HG02623 (cell line): ENCODE results near the gene USF1.
A peak's percentile ranks its signal among the peaks of the same experiment; 100 is the strongest.

ENCODE experiments used
- ATAC-seq: cut with Tn5 transposase; IDR thresholded peaks from one replicate; pipeline ENCODE4 v1.9.1; 2021; ENCODE audit warnings: moderate library complexity; ENCODE audit not compliant: unreplicated experiment

USF1 gene, protein sequence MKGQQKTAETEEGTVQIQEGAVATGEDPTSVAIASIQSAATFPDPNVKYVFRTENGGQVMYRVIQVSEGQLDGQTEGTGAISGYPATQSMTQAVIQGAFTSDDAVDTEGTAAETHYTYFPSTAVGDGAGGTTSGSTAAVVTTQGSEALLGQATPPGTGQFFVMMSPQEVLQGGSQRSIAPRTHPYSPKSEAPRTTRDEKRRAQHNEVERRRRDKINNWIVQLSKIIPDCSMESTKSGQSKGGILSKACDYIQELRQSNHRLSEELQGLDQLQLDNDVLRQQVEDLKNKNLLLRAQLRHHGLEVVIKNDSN

DNA sequence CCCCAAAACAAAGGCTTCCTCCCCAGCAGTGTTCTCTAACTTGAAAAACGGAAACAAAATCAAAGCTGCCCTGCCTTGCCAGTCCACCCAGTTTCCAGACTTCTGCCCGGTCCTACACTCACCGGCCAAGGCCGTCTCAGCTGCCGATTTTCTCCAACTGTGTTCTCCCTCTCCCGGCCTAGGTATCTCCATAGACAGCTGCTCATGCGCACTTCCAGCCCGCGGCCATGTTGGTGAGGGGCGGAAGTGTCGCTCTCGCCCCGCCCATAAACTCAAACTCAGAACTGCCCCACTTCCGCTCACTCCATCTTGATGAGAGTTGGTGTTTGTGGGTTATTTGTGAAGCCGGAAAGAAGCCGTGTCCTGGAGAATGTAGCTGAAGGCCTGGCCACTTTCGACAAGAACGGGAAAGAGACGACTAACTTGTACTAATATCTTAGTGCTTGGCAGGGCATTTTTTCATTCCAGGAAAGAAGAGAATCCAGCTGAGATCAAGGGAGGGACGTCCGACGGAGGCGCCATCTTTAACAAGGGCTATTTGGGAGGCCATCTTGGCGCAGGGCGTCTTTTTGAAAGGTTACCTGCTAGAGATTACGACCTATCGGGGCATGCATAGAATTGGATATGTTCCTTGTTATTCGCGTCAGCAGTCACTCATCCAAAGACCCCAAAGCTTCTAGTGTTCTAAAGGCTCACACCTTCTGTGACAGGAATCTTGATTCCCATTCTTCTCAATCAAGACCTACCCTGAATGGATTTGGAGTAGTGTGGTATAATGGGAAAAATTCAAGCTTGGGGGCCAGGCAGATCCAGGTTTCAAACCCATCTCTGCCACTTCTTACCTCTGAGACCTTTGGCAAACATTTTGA, at the start of gene USF1:
Gene USF1, minus strand, starts transcription at position 242 of the 869 bp plus-strand sequence. CDS start 2,702 bp downstream, outside the sequence.
- peak; percentile 61 for ATAC-seq

DNA sequence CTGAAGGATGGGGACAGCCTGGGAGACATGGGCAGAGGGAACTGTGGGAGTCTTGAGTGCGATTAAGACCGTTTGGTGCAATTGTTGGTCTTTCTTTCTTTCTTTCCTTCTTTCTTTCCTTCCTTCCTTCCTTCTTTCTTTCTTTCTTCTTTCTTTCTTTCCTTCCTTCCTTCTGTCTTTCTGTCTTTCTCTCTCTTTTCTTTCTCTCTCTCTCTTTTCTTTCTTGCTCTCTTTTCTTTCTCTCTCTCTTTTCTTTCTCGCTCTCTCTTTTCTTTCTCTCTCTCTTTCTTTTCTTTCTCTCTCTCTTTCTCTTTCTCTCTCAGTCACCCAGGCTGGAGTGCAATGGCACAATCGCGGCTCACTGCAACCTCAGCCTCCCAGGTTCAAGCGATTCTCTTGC, 49.5 kb upstream of the USF1 start:
- ATAC-seq, result no peak

DNA sequence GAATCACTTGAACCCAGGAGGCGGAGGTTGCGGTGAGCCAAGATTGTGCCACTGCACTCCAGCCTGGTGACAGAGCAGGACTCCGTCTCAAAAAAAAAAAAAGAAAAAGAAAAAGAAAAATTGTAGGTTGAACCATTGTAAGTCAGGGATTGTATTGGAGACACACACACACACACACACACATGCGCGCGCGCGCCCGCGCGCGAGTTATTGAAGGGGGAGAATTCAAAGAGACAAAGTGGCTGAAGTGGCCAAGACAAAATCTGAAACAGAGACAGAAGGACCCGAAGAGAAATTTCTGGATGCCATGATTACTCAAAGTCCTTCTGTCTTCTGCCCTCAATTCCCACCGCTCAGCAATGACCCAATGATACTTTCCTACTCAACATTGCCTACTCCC, 48.7 kb upstream of the USF1 start:
- no peak for ATAC-seq

DNA sequence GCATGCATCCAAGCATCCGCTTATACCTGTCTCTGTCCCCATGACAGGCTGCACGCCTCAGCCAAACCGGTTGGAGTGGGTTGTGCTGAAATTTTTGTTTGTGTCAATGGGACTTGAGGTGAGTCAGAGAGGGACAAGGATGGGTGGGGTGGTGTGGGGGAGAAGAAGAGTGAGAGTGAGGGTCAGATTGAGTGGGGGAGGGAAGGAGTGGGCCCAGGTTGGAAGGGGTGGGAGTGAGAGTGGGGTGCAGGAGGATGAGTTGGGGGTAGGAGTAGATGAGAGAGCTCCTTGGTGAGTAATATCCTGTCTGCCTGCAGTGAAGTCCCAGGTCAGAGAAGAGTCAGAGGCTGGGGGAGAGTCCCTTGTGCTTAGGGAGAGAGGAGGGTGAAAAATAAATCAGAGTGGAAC, 46.8 kb upstream of the USF1 start:
- no peak for ATAC-seq

DNA sequence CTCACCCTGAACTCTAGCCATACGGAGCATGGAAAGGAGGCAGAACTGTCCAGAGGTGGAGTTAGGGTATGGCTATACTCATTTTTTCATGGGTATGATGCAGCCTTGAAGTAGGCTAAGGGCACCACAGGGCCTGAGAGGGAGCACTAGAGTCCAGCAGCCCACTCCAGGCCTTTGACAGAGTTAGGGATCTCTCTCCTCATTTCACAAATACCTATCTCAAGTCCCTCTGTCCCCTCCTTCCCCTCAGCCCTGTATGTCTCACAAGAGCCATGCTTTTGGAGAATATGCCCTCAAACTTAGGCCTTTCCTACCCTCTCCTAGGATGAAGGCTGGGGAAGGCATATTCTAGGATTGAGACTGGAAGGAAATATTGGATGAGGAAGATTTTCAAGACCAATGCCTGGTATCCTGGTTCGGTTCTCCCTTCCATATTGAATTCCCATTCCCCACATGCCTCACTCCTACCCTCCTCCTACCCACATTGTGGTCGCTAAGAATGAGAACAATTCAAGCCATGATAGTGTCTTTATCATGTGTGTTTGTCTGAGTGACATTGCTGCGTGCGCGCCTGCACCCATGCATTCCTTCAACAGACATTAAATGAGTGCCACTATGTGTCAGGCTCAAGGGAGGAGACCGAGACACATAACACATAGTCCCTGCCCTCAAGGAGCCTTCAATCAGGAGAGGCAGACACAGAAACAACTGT, 46.2 kb upstream of the USF1 start:
- no peak for ATAC-seq

DNA sequence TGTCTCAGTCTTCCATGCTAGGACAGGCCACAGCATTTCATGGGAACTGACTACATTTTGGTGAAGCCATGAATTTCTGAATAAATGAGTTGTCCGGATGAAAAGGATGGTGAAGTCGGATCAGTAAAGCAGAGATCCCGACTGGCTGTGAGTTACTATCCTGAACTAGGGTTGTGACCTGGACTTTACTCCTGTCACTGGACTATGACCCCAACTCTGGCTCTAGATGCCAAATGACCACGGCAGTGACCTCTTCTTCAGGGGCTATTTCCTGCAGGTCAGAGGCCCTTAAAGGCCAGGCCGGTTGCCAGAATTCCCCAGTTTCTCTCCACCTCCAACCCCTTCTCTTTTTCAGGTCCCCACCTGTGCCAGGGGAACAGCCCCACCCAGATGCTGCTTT, 45.3 kb upstream of the USF1 start:
- no peak for ATAC-seq

DNA sequence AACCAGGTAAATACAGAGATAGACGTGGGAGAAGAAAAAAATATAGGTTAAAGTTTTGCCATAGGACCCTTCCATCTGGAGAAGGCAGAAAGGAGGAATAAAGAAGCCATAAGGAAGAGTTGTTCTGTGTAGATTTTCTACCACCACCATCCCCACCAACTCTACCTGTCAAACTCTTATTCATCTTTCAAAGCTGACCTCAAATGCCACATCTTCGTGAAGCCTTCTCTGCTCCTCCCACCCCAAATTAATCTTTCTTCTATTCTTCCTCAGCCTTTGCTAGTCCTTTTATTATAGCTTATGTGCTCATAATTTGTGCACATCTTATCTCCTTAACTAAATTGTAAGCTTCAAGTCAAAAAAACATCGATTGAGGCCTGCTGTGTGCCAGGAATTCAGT, 44.8 kb upstream of the USF1 start:
- ATAC-seq, result no peak

DNA sequence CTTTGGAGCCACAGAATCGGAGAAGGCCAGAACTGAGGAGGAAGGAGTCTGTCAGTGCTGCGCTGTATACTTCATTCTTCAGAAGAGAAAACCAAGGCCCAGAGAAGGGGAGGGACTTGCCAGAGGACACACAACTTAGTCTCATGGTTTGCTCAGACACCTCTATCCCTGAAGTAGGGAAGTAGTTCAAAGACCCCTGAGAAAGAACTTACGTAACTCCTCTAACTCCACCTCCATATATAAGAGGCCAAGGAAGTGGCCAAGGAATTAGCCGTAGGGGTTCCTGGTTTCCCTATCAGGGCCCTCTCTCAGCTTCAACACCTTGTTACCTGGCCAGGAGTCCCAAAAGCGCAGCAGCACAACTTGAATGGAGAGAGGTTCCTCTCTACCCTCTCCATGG, 44.2 kb upstream of the USF1 start:
- no peak for ATAC-seq

DNA sequence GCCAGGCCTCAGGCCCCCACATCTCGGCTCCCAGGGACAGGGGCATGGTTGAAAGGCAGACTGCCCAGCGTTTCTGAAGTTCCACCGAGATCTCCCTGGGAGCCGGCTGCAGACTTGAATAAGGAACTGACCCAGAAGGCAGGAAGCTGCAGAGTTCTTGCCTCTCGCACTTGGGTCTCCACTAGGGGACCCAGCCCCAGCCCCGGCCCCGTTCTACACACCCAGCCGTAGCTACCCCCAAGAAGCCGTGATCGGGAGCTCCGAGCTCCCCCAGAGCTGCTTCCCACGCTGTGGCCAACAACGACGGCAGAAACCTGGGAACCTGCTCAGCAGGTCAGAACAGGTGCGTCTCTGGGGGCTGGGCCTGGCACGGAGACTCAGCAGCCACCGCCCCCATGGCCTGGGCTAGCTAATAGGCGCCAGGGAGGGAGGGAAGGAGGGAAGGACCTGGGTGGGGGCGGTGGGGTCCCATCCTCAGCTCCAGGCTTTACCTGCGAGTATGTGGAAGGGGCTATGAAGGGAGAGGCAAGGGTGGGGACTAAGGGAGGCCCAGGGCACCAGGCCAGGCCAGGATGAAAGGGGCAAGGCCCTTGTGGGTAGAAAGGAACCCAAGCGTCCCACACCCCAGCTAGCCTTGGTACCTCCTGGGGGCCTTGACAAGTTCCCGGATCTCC, 43.6 kb upstream of the USF1 start, which contains the start of gene NECTIN4:
Gene NECTIN4, minus strand, starts transcription at position 308 of the 674 bp plus-strand sequence. Its CDS starts 262 bp downstream, at position 46.
- no peak for ATAC-seq

DNA sequence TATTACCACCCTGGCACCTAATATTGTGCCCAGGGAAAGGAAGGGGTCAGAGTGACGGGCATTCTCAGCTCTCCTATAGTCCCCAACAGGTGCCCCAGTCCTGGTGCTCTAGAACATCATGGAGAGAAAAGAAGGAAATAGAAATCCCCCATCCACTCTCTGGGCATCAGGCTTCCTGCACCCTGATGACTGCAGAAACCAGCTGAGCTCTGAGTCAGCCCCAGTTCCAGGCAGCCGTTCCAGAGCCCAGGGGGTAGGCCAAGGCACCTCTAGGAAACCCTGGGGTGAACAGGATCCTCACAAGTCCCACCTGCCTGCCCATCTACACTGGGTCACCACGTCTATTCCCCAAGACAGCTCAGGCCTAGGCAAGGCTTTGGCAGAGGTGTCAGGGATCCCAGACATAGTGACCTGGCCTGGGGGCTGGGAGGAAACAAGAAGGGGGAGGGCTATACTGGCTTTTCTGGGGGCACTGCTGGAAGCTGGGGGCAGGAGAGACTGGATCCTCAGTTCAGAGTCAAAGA, 42.9 kb upstream of the USF1 start:
- ATAC-seq, result no peak

DNA sequence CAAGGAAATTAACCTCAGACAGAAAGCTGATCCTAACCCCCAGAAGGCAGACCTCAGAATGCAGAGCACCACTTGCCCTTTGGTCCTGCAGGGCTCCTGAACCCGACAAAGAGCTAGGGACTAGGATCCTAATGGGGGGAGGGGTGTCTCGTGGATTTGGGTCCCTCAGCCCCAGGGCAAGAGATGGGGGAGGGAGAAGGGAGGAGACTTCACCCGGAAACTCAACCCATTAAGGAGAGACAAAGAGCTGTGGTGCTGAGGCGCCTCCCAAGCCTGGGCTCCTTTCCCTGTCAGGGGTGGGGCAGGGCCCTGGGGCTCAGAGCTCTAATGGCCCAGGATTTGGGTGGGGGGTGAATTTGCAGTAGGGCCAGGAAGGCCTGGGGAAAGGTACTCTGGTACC, 40.7 kb upstream of the USF1 start:
- ATAC-seq, result no peak

DNA sequence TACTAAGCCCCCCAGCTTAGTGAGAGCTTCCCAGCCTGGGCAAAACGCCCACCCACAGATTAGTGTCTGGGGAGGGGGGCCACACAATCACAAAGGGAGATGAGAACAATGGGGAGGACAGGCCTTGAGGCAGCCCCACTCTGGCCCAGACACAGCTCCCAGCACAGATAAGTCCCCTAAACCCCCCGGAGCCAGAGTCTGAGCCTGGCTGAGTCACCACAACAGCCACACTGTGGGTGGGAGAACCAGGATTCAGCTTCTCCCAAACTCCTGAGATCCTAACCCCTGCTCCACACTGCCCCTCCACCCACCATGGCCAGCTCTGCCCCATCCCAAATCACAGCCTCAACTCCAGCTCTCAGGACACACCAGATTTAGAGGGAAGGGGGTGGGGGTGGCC, 39.4 kb upstream of the USF1 start:
- ATAC-seq, result no peak

DNA sequence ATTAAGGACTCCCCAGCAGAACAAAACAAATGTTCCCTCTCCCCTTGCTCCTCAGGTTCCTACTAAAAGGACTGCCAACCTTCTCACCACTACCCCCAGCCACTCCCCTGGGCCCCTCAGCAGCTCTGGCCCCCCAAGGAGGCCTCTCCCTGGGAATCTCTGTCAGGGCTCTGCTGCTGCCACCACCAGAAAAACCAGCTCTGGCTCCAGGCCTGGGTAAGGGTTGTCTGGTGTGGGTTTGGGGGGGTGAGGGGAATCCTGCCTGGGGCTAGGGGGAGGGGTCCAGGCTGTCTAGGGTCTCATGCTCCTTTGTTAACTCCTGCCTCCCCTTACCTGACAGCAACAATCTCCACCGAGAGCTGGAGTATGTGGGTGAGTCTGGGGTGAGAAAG, 38.8 kb upstream of the USF1 start:
- ATAC-seq, result no peak

DNA sequence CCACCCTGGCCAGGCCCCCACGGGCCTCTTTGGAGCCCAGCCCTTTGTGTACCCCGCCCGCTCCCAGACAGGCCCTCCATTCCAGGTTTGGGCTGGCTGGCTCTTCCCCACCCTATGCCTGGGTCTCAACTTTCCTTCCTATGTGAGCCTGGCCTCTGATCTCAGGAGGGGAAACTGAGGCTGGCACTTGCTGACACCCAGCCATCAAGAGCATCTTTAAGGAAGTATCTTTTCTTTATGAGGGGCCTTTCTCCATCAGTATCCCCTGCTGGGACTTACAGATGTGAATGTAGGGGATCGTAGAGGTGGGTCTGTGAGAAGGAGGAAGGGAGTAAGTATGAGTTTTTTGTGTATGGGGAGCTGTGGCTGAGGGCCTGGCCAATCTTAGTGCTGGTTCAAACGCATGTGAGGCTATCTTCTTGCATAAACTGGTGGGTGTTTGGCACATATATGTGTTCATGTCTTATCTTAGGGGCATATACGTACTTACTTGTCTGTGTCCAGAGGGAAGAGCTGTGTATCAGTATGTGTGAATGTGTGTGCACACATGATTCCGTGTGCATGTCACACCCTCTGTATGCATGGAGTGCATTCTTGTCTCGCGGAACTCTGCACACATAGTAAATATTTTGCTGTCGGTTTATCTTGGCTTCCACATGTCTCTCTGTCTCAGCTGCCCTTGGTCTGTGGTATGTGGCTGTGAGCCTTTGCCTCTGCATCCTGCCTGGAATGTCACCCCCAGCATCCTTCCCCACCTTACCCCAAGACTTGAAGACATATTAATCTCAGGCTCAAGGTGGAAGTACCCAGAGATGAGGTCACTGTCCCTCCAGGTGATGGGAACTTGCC, 38.2 kb upstream of the USF1 start:
- no peak for ATAC-seq

DNA sequence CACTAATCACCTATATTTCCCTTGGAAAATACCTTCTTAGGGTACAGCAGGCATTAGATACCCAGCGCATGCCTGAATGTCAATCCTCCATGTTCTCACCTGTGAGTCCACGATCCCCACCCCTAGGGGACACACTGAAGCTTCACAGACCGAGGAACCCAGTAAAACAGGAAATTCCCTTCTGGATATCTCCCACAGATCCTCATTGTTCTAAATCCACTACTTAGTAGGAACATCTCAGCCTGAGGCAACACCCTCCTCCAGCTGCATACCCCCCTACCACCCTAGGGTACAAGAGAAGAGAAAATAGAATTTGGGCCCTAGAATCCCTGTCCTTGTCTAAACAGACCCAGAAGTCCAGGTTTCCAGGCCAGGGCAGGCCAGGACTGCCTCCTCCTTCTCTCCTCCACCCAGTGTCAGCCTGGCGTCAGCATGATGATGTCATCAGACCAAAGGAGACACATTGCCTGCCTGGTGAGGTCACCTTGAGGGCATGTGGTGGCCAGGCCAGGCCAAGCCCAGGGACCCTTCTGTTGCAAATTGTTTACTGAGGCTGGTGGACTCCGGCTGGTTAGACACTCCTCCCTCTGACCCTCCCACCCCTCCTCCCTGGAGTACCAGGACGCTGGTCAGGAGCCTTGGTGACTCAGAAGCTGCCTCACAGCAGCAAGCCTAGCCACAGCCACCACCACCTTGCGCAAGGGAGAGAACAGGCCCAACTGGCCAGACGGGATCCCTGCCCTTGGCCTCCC, 37.4 kb upstream of the USF1 start:
- no peak for ATAC-seq

DNA sequence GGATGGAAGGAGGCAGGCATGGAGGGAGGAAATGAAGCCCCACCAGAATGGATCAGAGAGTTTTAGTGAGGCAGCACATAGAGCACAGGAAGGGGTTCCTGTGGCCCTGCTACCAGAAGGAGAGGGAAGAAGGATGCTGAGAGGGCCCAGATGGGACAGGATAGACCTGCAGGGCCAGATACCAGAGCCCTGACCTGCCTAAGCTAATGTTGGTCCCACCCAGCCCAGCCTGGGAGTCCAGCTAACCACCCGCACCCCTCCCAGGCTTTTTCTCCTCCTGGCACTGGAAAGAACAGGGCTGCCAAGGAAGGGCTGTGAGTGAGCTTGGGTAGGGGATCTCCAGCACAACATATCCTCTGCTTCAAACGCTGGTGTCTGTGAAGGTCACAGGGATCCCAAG, 36.7 kb upstream of the USF1 start:
- ATAC-seq, result no peak

DNA sequence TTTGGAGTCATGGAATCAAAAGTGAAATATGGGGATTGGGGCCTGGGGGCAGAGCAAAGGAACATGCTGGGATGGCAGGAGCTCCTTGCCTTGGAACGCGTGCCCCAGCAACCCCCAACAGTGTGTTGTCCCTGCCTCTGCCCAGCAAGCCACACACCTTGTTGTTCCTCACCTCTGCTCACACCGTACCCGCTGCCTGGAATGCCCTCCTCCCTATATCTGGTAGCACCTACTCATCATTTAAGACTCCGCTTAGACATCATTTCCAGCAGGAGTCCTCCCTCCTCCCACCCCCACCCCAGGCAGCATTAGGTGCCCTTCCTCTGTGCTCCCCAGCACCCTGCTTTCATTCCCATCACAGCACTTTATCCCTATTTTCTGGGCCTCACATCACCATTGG, 35.7 kb upstream of the USF1 start:
- ATAC-seq, result no peak

DNA sequence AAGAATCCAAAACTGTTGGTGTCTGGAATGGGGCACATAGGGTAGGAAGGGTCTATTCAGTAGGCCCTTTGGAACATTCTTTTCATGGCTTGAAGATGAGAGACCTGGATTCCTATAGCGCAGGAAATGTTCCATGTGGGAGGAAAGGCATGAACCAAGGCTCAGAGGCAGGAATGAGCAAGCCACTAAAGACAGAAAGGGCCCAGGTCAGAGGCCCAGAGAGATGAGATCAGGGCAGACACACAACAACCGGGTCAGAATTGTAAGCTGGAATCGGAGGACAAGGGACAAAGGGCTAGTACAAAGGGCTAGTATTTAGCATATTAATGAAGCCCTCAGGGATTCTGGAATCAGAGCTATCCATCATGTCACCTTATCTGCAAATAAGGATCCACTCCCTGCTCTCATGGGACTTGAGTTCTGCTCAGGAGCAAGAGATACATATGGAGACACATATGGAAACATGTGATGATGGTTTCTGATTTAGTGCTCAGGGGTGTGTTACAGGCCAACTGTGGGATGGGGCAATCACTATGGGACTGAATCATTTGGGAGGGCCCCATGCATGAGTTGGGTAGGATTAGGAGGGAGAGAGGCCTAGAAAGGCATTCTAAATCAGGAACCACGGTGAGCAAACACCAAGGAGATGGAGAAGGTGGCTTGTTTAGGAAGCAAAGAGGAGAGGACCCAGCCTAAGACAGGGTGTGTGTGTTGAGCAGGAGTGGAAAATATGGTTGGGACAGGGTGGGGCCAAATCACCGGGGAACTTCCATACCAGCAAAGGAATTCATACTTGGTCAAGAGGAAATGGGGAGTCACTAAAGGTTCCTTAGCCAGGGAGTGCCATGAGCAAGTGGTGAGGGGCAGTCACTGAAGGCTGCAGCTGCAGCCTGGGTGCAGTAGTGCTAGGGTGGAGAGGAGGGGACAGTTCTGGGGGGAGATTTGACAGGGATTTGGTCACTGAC, 34.9 kb upstream of the USF1 start:
- ATAC-seq, result no peak
